OCI-LY1 (cell line): ENCODE measurements around the gene IQSEC1.
A peak's percentile ranks its signal among the peaks of the same experiment; 100 is the strongest.

Experiments
- H2AFZ ChIP-seq: fragments of 200-600 bp; sonication (generic), shearing (Covaris generic); 2 replicates; pipeline ENCODE4 v1.6.0; 2014; ENCODE audit warnings: antibody characterized with exemption, mild to moderate bottlenecking, low read length
- H3F3A ChIP-seq: fragments of 200-600 bp; sonication (generic), shearing (Covaris generic); 2 replicates; pipeline ENCODE4 v1.6.0; 2014; ENCODE audit warnings: mild to moderate bottlenecking, antibody characterized with exemption, low read length, moderate library complexity; ENCODE audit not compliant: insufficient read depth
- H3K27ac ChIP-seq: fragments of 200-600 bp; sonication (generic); 2 replicates; pipeline ENCODE4 v1.5.1; 2014; ENCODE audit warnings: low read length, mixed run types, mild to moderate bottlenecking, low read depth; ENCODE audit not compliant: poor library complexity, severe bottlenecking
- H3K27me3 ChIP-seq: fragments of 200-600 bp; sonication (generic); 2 replicates; pipeline ENCODE4 v1.6.0; 2014; ENCODE audit warnings: antibody characterized with exemption, mild to moderate bottlenecking, low read length, moderate library complexity; ENCODE audit not compliant: insufficient read depth
- H3K36me3 ChIP-seq: fragments of 200-600 bp; sonication (generic); 2 replicates; pipeline ENCODE4 v1.6.1; 2014; ENCODE audit warnings: mild to moderate bottlenecking, antibody characterized with exemption, low read length, moderate library complexity, mixed read lengths; ENCODE audit not compliant: insufficient read depth
- H3K4me1 ChIP-seq: fragments of 200-600 bp; sonication (generic); 2 replicates; pipeline ENCODE4 v1.5.1; 2014; ENCODE audit warnings: mild to moderate bottlenecking, low read length, moderate library complexity; ENCODE audit not compliant: insufficient read depth, severe bottlenecking
- H3K4me2 ChIP-seq: fragments of 200-600 bp; sonication (generic), shearing (Covaris generic); 2 replicates; pipeline ENCODE4 v1.6.1; 2014; ENCODE audit warnings: low read length
- H3K4me3 ChIP-seq: fragments of 200-600 bp; sonication (generic); 2 replicates; pipeline ENCODE4 v1.5.1; 2014; ENCODE audit warnings: low read length, low read depth, mild to moderate bottlenecking, mixed read lengths; ENCODE audit not compliant: poor library complexity, severe bottlenecking
- H3K79me2 ChIP-seq: fragments of 200-600 bp; shearing (Covaris generic); 2 replicates; pipeline ENCODE4 v1.6.1; 2016; ENCODE audit warnings: mixed run types, low read length, mixed read lengths; ENCODE audit not compliant: insufficient read depth
- H3K9ac ChIP-seq: fragments of 200-600 bp; sonication (generic), shearing (Covaris generic); 2 replicates; pipeline ENCODE4 v1.6.1; 2014; ENCODE audit warnings: mild to moderate bottlenecking, low read length, mixed read lengths
- H3K9me2 ChIP-seq: fragments of 200-600 bp; sonication (generic), shearing (Covaris generic); 2 replicates; pipeline ENCODE4 v1.6.1; 2014; ENCODE audit warnings: low read depth, mild to moderate bottlenecking, low read length, mixed read lengths
- H3K9me3 ChIP-seq: fragments of 200-600 bp; shearing (Covaris generic); 2 replicates; pipeline ENCODE4 v1.6.1; 2014; ENCODE audit warnings: low read length, mixed read lengths
- H4K20me1 ChIP-seq: fragments of 200-600 bp; sonication (generic), shearing (Covaris generic); 2 replicates; pipeline ENCODE4 v1.6.0; 2016; ENCODE audit warnings: mild to moderate bottlenecking, low read length; ENCODE audit not compliant: insufficient read depth
- CTCF ChIP-seq: fragments of 200-600 bp; sonication (generic), shearing (Covaris generic); IDR thresholded peaks from 2 replicates; pipeline ENCODE4 v1.5.1; 2017; ENCODE audit warnings: mild to moderate bottlenecking, antibody characterized with exemption, low read length, moderate library complexity, mixed read lengths
- EZH2 ChIP-seq: fragments of 200-600 bp; sonication (generic), shearing (Covaris generic); IDR thresholded peaks from 2 replicates; pipeline ENCODE4 v1.8.0; 2017; ENCODE audit warnings: borderline replicate concordance, mixed run types, mild to moderate bottlenecking, antibody characterized with exemption, low read length, moderate library complexity, mixed read lengths

Gene IQSEC1

GRCh38 chr3:13016083-13016720 lies 57.0 kb downstream of the IQSEC1 start:
- TF ChIP-seq EZH2: no peak
- Histone ChIP-seq H3K9me2 (no peaks in the 10 kb centered on the region), H4K20me1 (no peaks in the 10 kb centered on the region), H3K4me3 (peak overlapping the region; percentile 4), H3K27me3 (peaks cover 5% of the 10 kb centered on the region), H2AFZ (no peak overlapping the region), H3K4me1 (peaks cover 42% of the 10 kb centered on the region), H3F3A (no peaks in the 10 kb centered on the region), H3K79me2 (no peaks in the 10 kb centered on the region), H3K9ac (peak overlapping the region; percentile 3; the same call in 1 of the 2 replicates), H3K4me2 (peak overlapping the region; percentile 50), H3K36me3 (no peaks in the 10 kb centered on the region), H3K27ac (peak overlapping the region; percentile 58), H3K9me3 (no peaks in the 10 kb centered on the region)

GRCh38 chr3:13015286-13016082 lies 57.7 kb downstream of the IQSEC1 start:
- no peak for TF ChIP-seq CTCF
- TF ChIP-seq EZH2: no peak
- H2AFZ ChIP-seq: no peak overlapping the region

GRCh38 chr3:13014755-13015285 lies 58.4 kb downstream of the IQSEC1 start:
- H4K20me1 ChIP-seq: no peaks in the 10 kb centered on the region
- peak overlapping the region; percentile 50 for H3K4me2 ChIP-seq
- H3K79me2 ChIP-seq: no peaks in the 10 kb centered on the region
- no peaks in the 10 kb centered on the region for H3K36me3 ChIP-seq
- peak overlapping the region; percentile 58 for H3K27ac ChIP-seq
- no peaks in the 10 kb centered on the region for H3K9me3 ChIP-seq
- H3K9me2 ChIP-seq: no peaks in the 10 kb centered on the region
- H2AFZ ChIP-seq: no peak overlapping the region
- H3K27me3 ChIP-seq: peaks cover 5% of the 10 kb centered on the region; the same call in 1 of the 2 replicates
- H3K9ac ChIP-seq: no peak overlapping the region; the same call in 1 of the 2 replicates
- peaks cover 56% of the 10 kb centered on the region for H3K4me1 ChIP-seq
- no peak for TF ChIP-seq CTCF
- TF ChIP-seq EZH2: no peak
- H3K4me3 ChIP-seq: peak overlapping the region; percentile 4
- no peaks in the 10 kb centered on the region for H3F3A ChIP-seq

More at GRCh38 chr3:13015286-13016082, 57.7 kb downstream of the IQSEC1 start:
- Histone ChIP-seq H3K9ac (peak overlapping the region; percentile 3; the same call in 1 of the 2 replicates), H3K9me2 (no peaks in the 10 kb centered on the region), H3K27ac (peak overlapping the region; percentile 58), H3K4me2 (peak overlapping the region; percentile 50), H3F3A (no peaks in the 10 kb centered on the region), H4K20me1 (no peaks in the 10 kb centered on the region), H3K79me2 (no peaks in the 10 kb centered on the region), H3K4me3 (peak overlapping the region; percentile 4), H3K27me3 (peaks cover 5% of the 10 kb centered on the region), H3K9me3 (no peaks in the 10 kb centered on the region), H3K4me1 (peaks cover 50% of the 10 kb centered on the region), H3K36me3 (no peaks in the 10 kb centered on the region)
